CD4-positive, alpha-beta T cell treated with Interleukin-6 at 100 ng/mL for 8 hours (primary cell): Measurements from ENCODE around the gene BABAM1.
"Not testable (repeated sequence)": the region's sequence is repeated elsewhere in the genome, so short reads cannot be mapped to it uniquely, and the experiment has no call there.

Experiments
- DNase-seq: peaks from one replicate; pipeline ENCODE4 v3.0.0-alpha.2; 2020; ENCODE audit warnings: mixed read lengths, low spot score

Gene BABAM1

GRCh38 chr19:17243830-17244617 is 23.2 kb upstream of the BABAM1 start:
- no peak for DNase-seq

DNA sequence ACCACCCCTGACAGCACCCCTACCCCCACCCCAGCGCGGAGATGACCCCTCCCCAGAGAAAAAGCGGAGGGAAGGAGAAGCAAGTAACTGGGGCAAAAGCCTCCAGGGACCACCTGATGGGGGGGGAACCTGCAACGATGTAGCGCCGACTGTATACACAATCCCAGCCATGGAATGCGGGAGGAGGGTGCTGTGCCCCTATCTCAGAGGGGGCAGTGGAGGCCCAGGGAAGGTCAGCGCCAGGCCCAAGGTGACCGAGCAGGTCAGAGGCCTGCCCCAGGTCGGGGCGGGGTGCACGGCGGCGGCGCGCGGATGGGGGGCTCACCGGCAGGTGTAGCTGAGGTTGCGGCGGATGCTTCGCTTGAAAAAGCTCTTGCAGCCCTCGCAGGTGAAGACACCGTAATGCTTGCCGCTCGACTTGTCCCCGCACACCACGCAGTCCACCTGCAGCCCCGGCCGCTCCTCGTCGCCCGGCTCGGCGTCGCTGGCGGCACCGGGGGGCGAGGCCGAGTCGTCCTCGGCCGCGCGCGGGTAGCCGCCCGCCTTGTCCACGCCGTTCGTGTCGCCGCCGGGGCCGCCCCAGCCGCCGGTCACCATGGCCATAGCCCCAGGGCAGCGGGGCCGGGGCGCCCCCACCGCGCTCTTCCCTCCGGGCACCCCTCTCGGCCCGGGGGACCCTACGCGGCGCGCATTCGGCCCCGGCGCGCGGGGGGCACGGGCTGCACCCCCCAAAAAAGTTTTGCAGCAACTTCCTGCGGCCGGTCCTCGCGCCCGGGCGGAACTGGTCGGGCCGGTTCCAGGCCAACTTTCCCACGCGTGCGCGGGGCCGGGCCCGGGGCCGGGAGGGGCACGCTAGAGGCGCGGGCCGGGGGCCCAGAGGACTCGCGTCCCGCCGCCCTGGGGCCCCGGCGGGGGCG is 22.4 kb upstream of the BABAM1 start:
- no peak for DNase-seq

GRCh38 chr19:17245535-17245984 is 21.7 kb upstream of the BABAM1 start, which contains the start of gene NR2F6:
TSS of gene NR2F6 (minus strand) at chr19:17245919. CDS start at chr19:17245220, 699 bp downstream.
- no peak for DNase-seq

- DNase-seq = no peak
These were observed 20.4 kb upstream of the BABAM1 start for GRCh38 chr19:17246681-17247425.

- no peak for DNase-seq
These were observed 19.0 kb upstream of the BABAM1 start for GRCh38 chr19:17248011-17248776.

- no peak for DNase-seq
These were observed 17.2 kb upstream of the BABAM1 start for GRCh38 chr19:17249887-17250548.

GRCh38 chr19:17254636-17255035 is 12.6 kb upstream of the BABAM1 start:
- DNase-seq = no peak

DNA sequence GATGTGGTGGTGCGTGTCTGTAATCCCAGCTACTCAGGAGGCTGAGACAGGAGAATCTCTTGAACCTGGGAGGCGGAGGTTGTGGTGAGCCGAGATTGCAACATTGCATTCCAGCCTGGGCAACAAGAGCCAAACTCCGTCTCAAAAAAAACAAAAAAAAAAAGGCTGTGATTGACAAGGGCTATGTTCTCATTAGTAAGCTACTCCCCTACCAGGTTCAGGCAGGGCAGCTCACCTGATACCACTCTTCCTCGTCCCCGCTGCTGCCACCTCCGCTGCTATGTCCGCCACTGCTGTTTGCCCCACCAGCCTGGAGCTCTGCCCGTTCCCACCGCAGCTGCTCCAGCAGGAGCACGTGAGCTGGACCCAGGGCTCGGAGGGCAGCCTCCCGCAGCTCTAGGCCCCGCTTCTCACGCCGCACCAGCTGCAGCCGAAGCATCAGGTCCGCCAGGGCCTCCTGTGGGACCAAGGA is 12.1 kb upstream of the BABAM1 start:
- no peak for DNase-seq

GRCh38 chr19:17256130-17256529 is 11.1 kb upstream of the BABAM1 start:
- DNase-seq = no peak

- no peak for DNase-seq
These were observed 8.0 kb upstream of the BABAM1 start for GRCh38 chr19:17259118-17259780.

- DNase-seq = no peak
These were observed 7.3 kb upstream of the BABAM1 start for GRCh38 chr19:17259934-17260333.

GRCh38 chr19:17260842-17261325 is 6.4 kb upstream of the BABAM1 start:
- peak; percentile 90 for DNase-seq

GRCh38 chr19:17262557-17262956 is 4.7 kb upstream of the BABAM1 start:
- DNase-seq = no peak

DNA sequence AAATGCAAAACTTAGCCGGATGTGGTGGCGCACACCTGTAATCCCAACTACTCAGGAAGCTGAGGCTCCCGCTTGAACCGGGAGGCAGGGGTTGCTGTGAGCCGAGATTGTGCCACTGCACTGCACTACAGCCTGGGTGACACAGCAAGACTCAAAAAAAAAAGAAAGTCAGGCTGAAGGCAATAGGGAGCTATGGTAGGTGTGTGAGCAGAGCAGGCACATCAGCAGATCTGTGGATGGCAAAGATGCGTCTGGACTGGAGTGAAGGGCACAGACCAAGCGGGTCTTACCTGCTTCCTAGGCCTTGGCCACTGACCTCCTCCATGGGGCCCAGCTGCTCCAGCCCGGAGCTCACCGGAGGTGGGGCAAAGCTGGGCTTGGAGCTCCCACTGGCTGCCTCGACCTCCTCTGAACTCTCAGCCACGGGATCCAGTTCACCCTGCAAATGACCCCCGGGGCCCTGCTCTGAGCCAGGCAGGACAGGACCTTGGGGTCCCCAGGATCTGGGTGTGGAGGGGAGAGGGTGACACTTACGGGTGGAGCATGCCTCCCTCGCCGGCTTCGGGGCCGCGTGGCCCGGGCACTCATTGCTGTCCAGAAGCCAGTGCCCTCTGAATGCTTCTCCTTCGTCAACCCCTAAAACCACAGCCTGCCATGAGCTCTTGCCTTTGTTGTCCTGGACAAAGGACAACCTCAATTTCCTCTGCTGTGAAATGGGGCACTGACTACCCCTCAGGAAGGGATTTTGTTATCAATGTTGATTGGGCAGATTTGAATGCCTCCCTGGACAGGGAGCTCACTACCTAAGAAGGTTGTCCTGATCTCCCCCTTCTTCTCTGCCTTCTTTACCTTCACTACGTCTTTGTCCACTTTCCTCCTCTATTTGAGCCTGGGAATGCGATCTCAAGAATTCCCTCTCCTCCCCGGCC is 3.3 kb upstream of the BABAM1 start:
- no peak for DNase-seq

GRCh38 chr19:17264641-17264979 is 2.6 kb upstream of the BABAM1 start, which contains the start of gene USHBP1:
TSS of gene USHBP1 (minus strand) at chr19:17264745. CDS start at chr19:17264299, 446 bp downstream.
- DNase-seq = no peak

DNA sequence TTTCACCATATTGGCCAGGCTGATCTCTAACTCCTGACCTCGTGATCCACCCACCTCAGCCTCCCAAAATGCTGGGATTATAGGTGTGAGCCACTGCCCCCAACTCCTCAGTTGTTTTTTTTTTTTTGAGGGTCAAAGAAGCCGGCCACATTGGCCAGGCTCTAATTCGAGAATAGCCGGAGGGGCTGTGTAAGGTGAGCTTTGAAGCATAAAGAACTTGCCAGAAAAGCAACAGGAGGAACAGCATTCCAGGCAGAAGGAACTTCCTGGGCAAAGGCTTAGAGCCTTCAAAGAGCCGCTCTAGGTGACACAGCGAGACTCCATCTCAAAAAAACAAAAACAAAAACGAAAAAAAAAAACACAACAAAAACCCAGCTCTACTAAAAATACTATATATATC is 1.2 kb upstream of the BABAM1 start:
- no peak for DNase-seq

GRCh38 chr19:17266589-17266974 is 661 bp upstream of the BABAM1 start:
- DNase-seq = no peak

GRCh38 chr19:17268754-17269153 is 1.5 kb downstream of the BABAM1 start:
- DNase-seq = no peak

DNA sequence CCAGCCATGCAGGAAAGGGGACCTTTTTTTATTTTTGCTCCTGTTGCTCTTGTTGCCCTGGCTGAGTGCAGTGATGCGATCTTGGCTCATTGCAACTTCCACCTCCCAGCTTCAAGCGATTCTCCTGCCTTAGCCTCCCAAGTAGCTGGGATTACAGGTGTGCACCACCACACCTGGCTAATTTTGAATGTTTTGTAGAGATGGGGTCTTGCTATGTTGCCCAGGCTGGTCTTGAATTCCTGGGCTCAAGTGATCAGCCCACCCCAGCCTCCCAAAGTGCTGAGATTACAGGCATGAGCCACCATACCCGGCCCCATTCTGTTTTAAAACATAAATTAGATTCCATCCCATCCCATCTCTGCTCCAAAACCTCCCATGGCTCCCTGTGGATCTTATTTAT is 7.6 kb downstream of the BABAM1 start:
- DNase-seq = not testable (repeated sequence)
